AG04450 (cell line): ENCODE data around the gene PLPP7. TPM values are rescaled to one million over a fixed set of nuclear protein-coding genes. Genes with fewer than 3 reads are reported as not detected.

ENCODE experiments used
- CTCF ChIA-PET: fragments of 300-600, 350-600 bp; formaldehyde crosslinking; extraction: SDS; loops from one replicate; lab custom pipeline; 2022; ENCODE audit warnings: antibody characterized with exemption, inconsistent platforms; lab: Charles Lee
- POLR2A ChIA-PET: fragments of 350-600 bp; formaldehyde crosslinking; extraction: SDS; loops from one replicate; lab custom pipeline; 2021; ENCODE audit warnings: antibody characterized with exemption, inconsistent platforms; lab: Yijun Ruan, JAX
- DNase-seq: peaks from one replicate; pipeline ENCODE4 v3.0.0-alpha.2; 2011; ENCODE audit warnings: low read depth, low spot score
- H3K27ac ChIP-seq: one replicate; pipeline ENCODE4 v1.5.1; 2012; ENCODE audit warnings: low read depth, low read length, control low read depth
- H3K27me3 ChIP-seq: one replicate; pipeline ENCODE4 v1.6.0; 2012; ENCODE audit warnings: low read length; ENCODE audit not compliant: control insufficient read depth, insufficient read depth
- H3K4me3 ChIP-seq: 2 replicates; pipeline ENCODE4 v1.5.1; 2011; ENCODE audit warnings: mild to moderate bottlenecking, low read depth, low read length, control low read depth
- H3K9me3 ChIP-seq: 2 replicates; pipeline ENCODE4 v1.5.1; 2012; ENCODE audit warnings: low read length; ENCODE audit not compliant: control insufficient read depth, insufficient read depth
- polyA plus RNA-seq: library from polyadenylated mRNA; depleted of rRNA; stranded (reverse); fragments of >200 nt; gene quantifications from 2 replicates; pipeline ENCODE4 v1.2.3, GENCODE V29; 2011
- TF ChIP-seq, protein P1 (sequence below): IDR thresholded peaks from 2 replicates; pipeline ENCODE4 v1.5.1; 2011; ENCODE audit warnings: low read depth, low read length, control low read depth, inconsistent platforms

Gene PLPP7
- polyA plus RNA-seq, 1 experiment, result 0.57 TPM

DNA sequence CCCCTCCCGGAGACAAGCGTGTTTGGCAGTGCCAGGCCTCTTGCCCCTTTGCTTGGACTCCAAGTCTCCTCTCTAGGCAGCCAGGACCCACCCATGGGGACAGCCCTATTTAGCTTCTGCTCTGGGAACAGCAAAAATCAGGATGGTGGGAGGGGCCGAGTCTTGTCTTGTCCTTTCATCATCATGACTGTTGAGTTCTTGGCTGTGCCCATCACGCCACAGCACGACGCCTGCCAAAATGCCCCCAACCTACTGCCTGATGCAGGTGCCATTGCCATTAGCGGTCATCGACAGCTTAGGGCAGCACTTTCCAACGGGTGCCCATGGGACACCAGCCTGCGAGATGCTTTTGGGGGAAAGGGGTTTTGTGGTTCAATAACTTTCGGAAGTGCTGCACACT lies 18.9 kb downstream of the PLPP7 start:
- ChIA-PET POLR2A (no interaction called here), CTCF (no interaction called here)
- TF ChIP-seq, protein P1, sequence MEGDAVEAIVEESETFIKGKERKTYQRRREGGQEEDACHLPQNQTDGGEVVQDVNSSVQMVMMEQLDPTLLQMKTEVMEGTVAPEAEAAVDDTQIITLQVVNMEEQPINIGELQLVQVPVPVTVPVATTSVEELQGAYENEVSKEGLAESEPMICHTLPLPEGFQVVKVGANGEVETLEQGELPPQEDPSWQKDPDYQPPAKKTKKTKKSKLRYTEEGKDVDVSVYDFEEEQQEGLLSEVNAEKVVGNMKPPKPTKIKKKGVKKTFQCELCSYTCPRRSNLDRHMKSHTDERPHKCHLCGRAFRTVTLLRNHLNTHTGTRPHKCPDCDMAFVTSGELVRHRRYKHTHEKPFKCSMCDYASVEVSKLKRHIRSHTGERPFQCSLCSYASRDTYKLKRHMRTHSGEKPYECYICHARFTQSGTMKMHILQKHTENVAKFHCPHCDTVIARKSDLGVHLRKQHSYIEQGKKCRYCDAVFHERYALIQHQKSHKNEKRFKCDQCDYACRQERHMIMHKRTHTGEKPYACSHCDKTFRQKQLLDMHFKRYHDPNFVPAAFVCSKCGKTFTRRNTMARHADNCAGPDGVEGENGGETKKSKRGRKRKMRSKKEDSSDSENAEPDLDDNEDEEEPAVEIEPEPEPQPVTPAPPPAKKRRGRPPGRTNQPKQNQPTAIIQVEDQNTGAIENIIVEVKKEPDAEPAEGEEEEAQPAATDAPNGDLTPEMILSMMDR, result no peak
- H3K27ac ChIP-seq, result no peak overlapping the region
- H3K4me3 ChIP-seq, result no peak overlapping the region
- peaks cover 8% of the 10 kb centered on the region for H3K27me3 ChIP-seq
- H3K9me3 ChIP-seq, result no peaks in the 10 kb centered on the region; the same call in 1 of the 2 replicates
- no peak for DNase-seq

- H3K27me3 ChIP-seq, result peaks cover 8% of the 10 kb centered on the region
- no peaks in the 10 kb centered on the region; the same call in 1 of the 2 replicates for H3K9me3 ChIP-seq
- TF ChIP-seq, protein P1, result no peak
- DNase-seq, result no peak
- POLR2A ChIA-PET, result no interaction called here
- H3K4me3 ChIP-seq, result no peak overlapping the region
- CTCF ChIA-PET, result no interaction called here
- no peak overlapping the region for H3K27ac ChIP-seq
Measured at GRCh38 chr9:131308906-131309529, 19.5 kb downstream of the PLPP7 start.

DNA sequence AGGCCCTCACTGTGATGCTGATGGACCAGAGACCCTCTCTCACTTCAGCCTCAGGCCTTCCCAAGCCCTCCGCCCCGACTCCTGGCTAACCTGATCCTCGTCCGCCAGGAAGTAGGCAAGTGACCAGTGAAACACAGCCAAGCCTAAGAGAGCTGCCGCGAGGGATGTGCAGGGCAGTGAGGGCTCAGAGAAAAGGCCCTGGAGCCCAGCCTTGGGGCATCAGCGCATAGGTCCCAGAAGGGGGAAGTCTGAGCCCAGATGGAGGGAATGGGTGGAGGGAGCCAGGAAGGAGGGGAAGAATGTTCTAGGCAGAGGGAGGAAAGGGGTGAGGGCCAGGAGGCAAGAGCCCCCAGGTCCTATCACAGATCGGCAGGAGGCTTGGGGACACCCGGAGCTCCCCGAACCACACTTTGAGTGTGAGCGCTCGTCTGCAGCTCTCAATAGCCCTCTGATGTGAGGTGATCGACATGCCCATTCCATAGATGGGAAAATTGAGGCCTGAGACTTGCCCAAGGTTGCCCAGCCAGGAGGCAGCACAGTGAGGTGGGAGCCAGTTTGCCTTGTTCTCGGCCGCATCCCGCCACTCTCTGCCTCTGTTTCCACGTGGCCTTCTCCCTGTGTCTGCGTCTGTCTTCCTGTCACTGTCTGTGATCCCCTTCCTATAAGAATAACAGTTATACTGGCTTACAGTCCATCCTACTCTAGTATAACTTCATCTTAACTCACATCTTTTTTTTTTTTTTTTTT lies 20.2 kb downstream of the PLPP7 start:
- H3K27me3 ChIP-seq, result peaks cover 8% of the 10 kb centered on the region
- no peak overlapping the region for H3K27ac ChIP-seq
- no peak overlapping the region for H3K4me3 ChIP-seq
- TF ChIP-seq, protein P1, result no peak
- POLR2A ChIA-PET, result interaction anchor here (0.7 kb wide), 2 partner anchors 31 to 87 kb away, joined by 3 to 4 read pairs; no protein-coding TSS in a partner anchor
- CTCF ChIA-PET, result no interaction called here
- DNase-seq, result no peak
- H3K9me3 ChIP-seq, result no peaks in the 10 kb centered on the region; the same call in 1 of the 2 replicates

- TF ChIP-seq, protein P1, result no peak
- DNase-seq, result no peak
- ChIA-PET CTCF (no interaction called here), POLR2A (interaction anchor here (0.7 kb wide), 1 partner anchor 32 kb away, joined by 4 read pairs; no protein-coding TSS in a partner anchor)
- H3K27ac ChIP-seq, result no peak overlapping the region
- H3K9me3 ChIP-seq, result peaks cover 2% of the 10 kb centered on the region; the same call in 1 of the 2 replicates
- peaks cover 12% of the 10 kb centered on the region for H3K27me3 ChIP-seq
- H3K4me3 ChIP-seq, result no peak overlapping the region
Measured at GRCh38 chr9:131310833-131311554, 21.5 kb downstream of the PLPP7 start.
